Adipocyte (in vitro differentiated cells): ENCODE measurements around the gene ATP2C2.
"Not testable (repeated sequence)": the region's sequence is repeated elsewhere in the genome, so short reads cannot be mapped to it uniquely, and the experiment has no call there.

ENCODE experiments used
- DNase-seq: peaks from one replicate; pipeline ENCODE4 v3.0.0-alpha.2; 2015; ENCODE audit warnings: low read depth
- H3K27me3 ChIP-seq: replicated peaks from 2 replicates; pipeline ENCODE4 v1.7.0; 2013; ENCODE audit warnings: mild to moderate bottlenecking, low read length, moderate library complexity; ENCODE audit not compliant: control insufficient read depth, insufficient read depth
- H3K36me3 ChIP-seq: 2 replicates; pipeline ENCODE4 v1.7.0; 2013; ENCODE audit warnings: low read length, mild to moderate bottlenecking, moderate library complexity; ENCODE audit not compliant: control insufficient read depth, insufficient read depth, severe bottlenecking
- H3K4me1 ChIP-seq: 2 replicates; pipeline ENCODE4 v1.7.0; 2013; ENCODE audit warnings: mild to moderate bottlenecking, low read length, moderate library complexity; ENCODE audit not compliant: control insufficient read depth, insufficient read depth
- H3K4me3 ChIP-seq: 2 replicates; pipeline ENCODE4 v1.7.0; 2013; ENCODE audit warnings: mild to moderate bottlenecking, low read length, moderate library complexity
- H3K9ac ChIP-seq: 2 replicates; pipeline ENCODE4 v1.7.0; 2013; ENCODE audit warnings: mild to moderate bottlenecking, low read length, moderate library complexity
- H3K9me3 ChIP-seq: 2 replicates; pipeline ENCODE4 v1.7.0; 2013; ENCODE audit warnings: mild to moderate bottlenecking, low read length, moderate library complexity; ENCODE audit not compliant: control insufficient read depth

ATP2C2 gene

DNA sequence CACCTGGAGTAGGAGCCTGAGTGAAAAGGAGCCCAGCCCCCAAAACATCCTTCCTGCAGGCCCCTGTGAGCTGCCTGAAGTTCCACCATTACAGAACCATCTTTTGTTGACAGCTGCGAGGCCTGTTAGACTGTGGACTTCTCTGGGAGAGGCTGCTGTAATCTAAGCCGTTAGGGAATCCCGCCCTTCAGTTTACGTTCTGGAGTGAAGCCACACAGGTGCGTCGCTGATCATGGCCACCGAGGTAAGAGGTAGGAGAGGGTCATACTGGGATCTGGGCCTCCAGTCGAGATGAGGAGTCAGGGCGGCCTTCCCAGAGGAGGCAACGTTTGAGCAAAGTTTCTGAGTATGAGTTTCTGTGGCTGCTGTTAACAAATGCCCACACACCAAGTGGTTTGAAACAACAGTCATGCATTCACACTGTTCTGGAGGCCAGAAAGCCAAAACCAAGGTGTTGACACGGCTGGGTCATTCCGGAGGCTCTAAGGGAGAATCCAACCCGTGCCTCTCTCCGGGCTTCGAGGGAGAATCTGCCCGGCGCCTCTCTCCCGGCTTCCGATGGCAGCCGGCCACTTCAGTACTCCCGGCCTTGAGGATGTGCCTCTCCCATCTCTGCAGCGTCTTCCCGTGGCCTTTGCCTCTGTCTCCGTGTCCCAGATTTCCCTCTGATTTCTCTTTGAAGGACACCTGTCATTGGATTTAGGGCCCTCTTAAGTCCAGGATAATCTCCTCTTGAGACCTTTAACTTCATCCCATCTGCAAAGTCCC lies 26.6 kb upstream of the ATP2C2 start:
- no peak for DNase-seq
- H3K9me3 ChIP-seq = peaks cover 11% of the 10 kb centered on the region

DNA sequence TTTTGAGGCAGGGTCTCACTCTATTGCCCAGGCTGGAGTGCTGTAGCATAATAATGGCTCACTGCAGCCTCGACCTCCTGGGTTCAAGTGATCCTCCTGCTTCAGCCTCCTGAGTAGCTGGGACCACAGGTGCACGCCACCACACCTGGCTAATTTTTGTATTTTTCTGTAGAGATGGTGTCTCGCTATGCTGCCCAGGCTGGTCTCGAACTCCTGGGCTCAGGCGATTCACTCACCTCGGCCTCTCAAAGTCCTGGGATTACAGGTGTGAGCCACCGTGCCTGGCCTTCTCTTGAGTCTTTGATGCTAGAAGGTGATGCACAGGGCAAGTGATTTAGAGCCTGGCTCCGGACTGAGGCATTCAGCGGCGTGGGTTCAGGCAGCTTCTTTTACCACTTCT lies 24.5 kb upstream of the ATP2C2 start:
- H3K4me1 ChIP-seq, H3K36me3 ChIP-seq, H3K9ac ChIP-seq, H3K4me3 ChIP-seq, H3K9me3 ChIP-seq, DNase-seq: not testable (repeated sequence)
- peaks cover 64% of the 10 kb centered on the region for H3K27me3 ChIP-seq

More for the DNA sequence above, 26.6 kb upstream of the ATP2C2 start:
- H3K27me3 ChIP-seq = peaks cover 58% of the 10 kb centered on the region
- no peaks in the 10 kb centered on the region for H3K4me1 ChIP-seq
- no peaks in the 10 kb centered on the region for H3K36me3 ChIP-seq
- H3K9ac ChIP-seq = no peak overlapping the region
- no peak overlapping the region for H3K4me3 ChIP-seq

- H3K4me1 ChIP-seq = no peaks in the 10 kb centered on the region
- H3K4me3 ChIP-seq = no peak overlapping the region
- H3K36me3 ChIP-seq = no peaks in the 10 kb centered on the region
- DNase-seq = no peak
- peaks cover 57% of the 10 kb centered on the region for H3K27me3 ChIP-seq
- H3K9ac ChIP-seq = no peak overlapping the region
- H3K9me3 ChIP-seq = no peaks in the 10 kb centered on the region
Observed at GRCh38 chr16:84344781-84345180, 23.6 kb upstream of the ATP2C2 start.

GRCh38 chr16:84347161-84347560 lies 21.2 kb upstream of the ATP2C2 start:
- Histone ChIP-seq H3K27me3 (peaks cover 45% of the 10 kb centered on the region), H3K9me3 (no peaks in the 10 kb centered on the region), H3K36me3 (no peaks in the 10 kb centered on the region), H3K9ac (no peak overlapping the region), H3K4me1 (no peaks in the 10 kb centered on the region), H3K4me3 (no peak overlapping the region)
- no peak for DNase-seq

GRCh38 chr16:84348386-84348888 lies 19.9 kb upstream of the ATP2C2 start:
- no peak overlapping the region for H3K9ac ChIP-seq
- DNase-seq = no peak
- H3K36me3 ChIP-seq = no peaks in the 10 kb centered on the region
- no peaks in the 10 kb centered on the region for H3K4me1 ChIP-seq
- H3K4me3 ChIP-seq = no peak overlapping the region
- peaks cover 44% of the 10 kb centered on the region for H3K27me3 ChIP-seq
- H3K9me3 ChIP-seq = no peaks in the 10 kb centered on the region

GRCh38 chr16:84349862-84350684 lies 18.3 kb upstream of the ATP2C2 start:
- Histone ChIP-seq H3K4me1 (no peaks in the 10 kb centered on the region), H3K9me3 (no peaks in the 10 kb centered on the region), H3K9ac (no peak overlapping the region), H3K27me3 (peaks cover 32% of the 10 kb centered on the region), H3K36me3 (no peaks in the 10 kb centered on the region), H3K4me3 (no peak overlapping the region)
- DNase-seq = no peak

- Histone ChIP-seq H3K4me3 (no peak overlapping the region), H3K4me1 (no peaks in the 10 kb centered on the region), H3K27me3 (peaks cover 26% of the 10 kb centered on the region), H3K9ac (no peak overlapping the region), H3K36me3 (no peaks in the 10 kb centered on the region), H3K9me3 (no peaks in the 10 kb centered on the region)
- no peak for DNase-seq
Observed at GRCh38 chr16:84350685-84351400, 17.5 kb upstream of the ATP2C2 start.

GRCh38 chr16:84351630-84352029 lies 16.7 kb upstream of the ATP2C2 start:
- Histone ChIP-seq H3K9me3 (no peaks in the 10 kb centered on the region), H3K36me3 (no peaks in the 10 kb centered on the region), H3K9ac (no peak overlapping the region), H3K4me1 (no peaks in the 10 kb centered on the region), H3K4me3 (no peak overlapping the region), H3K27me3 (peaks cover 20% of the 10 kb centered on the region)
- no peak for DNase-seq

GRCh38 chr16:84354306-84354705 lies 14.0 kb upstream of the ATP2C2 start:
- H3K27me3 ChIP-seq = peaks cover 29% of the 10 kb centered on the region
- no peaks in the 10 kb centered on the region for H3K9me3 ChIP-seq
- no peak overlapping the region for H3K4me3 ChIP-seq
- H3K4me1 ChIP-seq = no peaks in the 10 kb centered on the region
- no peak overlapping the region for H3K9ac ChIP-seq
- no peak for DNase-seq
- no peaks in the 10 kb centered on the region for H3K36me3 ChIP-seq

GRCh38 chr16:84355149-84355548 lies 13.2 kb upstream of the ATP2C2 start:
- no peaks in the 10 kb centered on the region for H3K9me3 ChIP-seq

GRCh38 chr16:84356176-84356575 lies 12.2 kb upstream of the ATP2C2 start:
- Histone ChIP-seq H3K9me3 (no peaks in the 10 kb centered on the region), H3K36me3 (no peaks in the 10 kb centered on the region)
- DNase-seq = no peak

More at GRCh38 chr16:84355149-84355548, 13.2 kb upstream of the ATP2C2 start:
- DNase-seq = no peak
- H3K4me1 ChIP-seq = no peaks in the 10 kb centered on the region
- H3K27me3 ChIP-seq = peaks cover 27% of the 10 kb centered on the region
- no peak overlapping the region for H3K4me3 ChIP-seq
- H3K36me3 ChIP-seq = no peaks in the 10 kb centered on the region
- H3K9ac ChIP-seq = no peak overlapping the region

More at GRCh38 chr16:84356176-84356575, 12.2 kb upstream of the ATP2C2 start:
- H3K27me3 ChIP-seq = peaks cover 23% of the 10 kb centered on the region
- no peak overlapping the region for H3K9ac ChIP-seq
- no peaks in the 10 kb centered on the region for H3K4me1 ChIP-seq
- H3K4me3 ChIP-seq = no peak overlapping the region
